OCI-LY7 (cell line): ENCODE results near the gene DGKB. TPM values are rescaled to one million over a fixed set of nuclear protein-coding genes. Genes with fewer than 3 reads are reported as not detected.
"Not testable (repeated sequence)": the region's sequence is repeated elsewhere in the genome, so short reads cannot be mapped to it uniquely, and the experiment has no call there.

Experiments
- BruUV-seq: library from RNA; stranded (reverse); fragments of 400-500 nt; replicated peaks from 2 replicates; lab custom pipeline; 2021; lab: Mats Ljungman, UMichigan
- CTCF ChIA-PET: fragments of 300-600 bp; sonication (Branson Sonifier 250); formaldehyde crosslinking; loops from one replicate; lab custom pipeline; 2022; ENCODE audit warnings: antibody characterized with exemption; ENCODE audit not compliant: unreplicated experiment; lab: Charles Lee
- POLR2A ChIA-PET: fragments of 300-600 bp; sonication (Branson Sonifier 250); formaldehyde crosslinking; loops from one replicate; lab custom pipeline; 2022; ENCODE audit warnings: antibody characterized with exemption; lab: Charles Lee
- DNase-seq: peaks from one replicate; pipeline ENCODE4 v3.0.0-alpha.2; 2015; ENCODE audit warnings: low spot score
- H2AFZ ChIP-seq: fragments of 200-600 bp; sonication (generic), shearing (Covaris generic); 2 replicates; pipeline ENCODE4 v1.6.1; 2014; ENCODE audit warnings: mild to moderate bottlenecking, antibody characterized with exemption, low read length, moderate library complexity
- H3K27ac ChIP-seq: fragments of 200-600 bp; sonication (generic); 2 replicates; pipeline ENCODE4 v1.5.1; 2014; ENCODE audit warnings: mixed run types, low read depth, mild to moderate bottlenecking, moderate library complexity, low read length, inconsistent platforms; ENCODE audit not compliant: poor library complexity, severe bottlenecking
- H3K36me3 ChIP-seq: fragments of 200-600 bp; sonication (generic); 2 replicates; pipeline ENCODE4 v1.6.1; 2014; ENCODE audit warnings: mild to moderate bottlenecking, antibody characterized with exemption, low read length, moderate library complexity, mixed read lengths; ENCODE audit not compliant: insufficient read depth
- H3K4me1 ChIP-seq: fragments of 200-600 bp; sonication (generic); 2 replicates; pipeline ENCODE4 v1.5.1; 2014; ENCODE audit warnings: mild to moderate bottlenecking, low read length; ENCODE audit not compliant: insufficient read depth, poor library complexity, severe bottlenecking
- H3K4me2 ChIP-seq: fragments of 200-600 bp; sonication (generic); 2 replicates; pipeline ENCODE4 v1.6.1; 2014; ENCODE audit warnings: mild to moderate bottlenecking, low read length
- H3K4me3 ChIP-seq: fragments of 200-600 bp; sonication (generic); 2 replicates; pipeline ENCODE4 v1.5.1; 2014; ENCODE audit warnings: mild to moderate bottlenecking, low read depth, low read length; ENCODE audit not compliant: poor library complexity, severe bottlenecking
- H3K79me2 ChIP-seq: fragments of 200-600 bp; sonication (generic); 2 replicates; pipeline ENCODE4 v1.6.1; 2016; ENCODE audit warnings: low read depth, mild to moderate bottlenecking, low read length, moderate library complexity, mixed read lengths; ENCODE audit not compliant: insufficient read depth
- H3K9me2 ChIP-seq: fragments of 200-600 bp; sonication (generic); 2 replicates; pipeline ENCODE4 v1.6.1; 2016; ENCODE audit warnings: mild to moderate bottlenecking, low read length, mixed read lengths; ENCODE audit not compliant: insufficient read depth
- H3K9me3 ChIP-seq: fragments of 200-600 bp; sonication (generic); 2 replicates; pipeline ENCODE4 v1.6.1; 2014; ENCODE audit warnings: mild to moderate bottlenecking, mixed run types, low read length, mixed read lengths
- H4K20me1 ChIP-seq: fragments of 200-600 bp; sonication (generic); 2 replicates; pipeline ENCODE4 v1.6.1; 2014; ENCODE audit warnings: mild to moderate bottlenecking, antibody characterized with exemption, low read length, moderate library complexity, mixed read lengths; ENCODE audit not compliant: insufficient read depth
- EZH2phosphoT487 ChIP-seq: fragments of 200-600 bp; sonication (generic); IDR thresholded peaks from 2 replicates; pipeline ENCODE4 v1.6.1; 2018; ENCODE audit warnings: low read depth, borderline replicate concordance, mild to moderate bottlenecking, mixed run types, antibody characterized with exemption, low read length, moderate library complexity, mixed read lengths
- intact Hi-C: fragments of 100-400 bp; cut with micrococcal nuclease; formaldehyde crosslinking; loops from one replicate; pipeline ENCODE4 v1.10.0; 2022; ENCODE audit not compliant: unreplicated experiment
- total RNA-seq, 2 experiments: library from RNA; depleted of rRNA in 1 of 2; stranded (reverse); fragments of >200 nt in 1 of 2; shearing (Covaris generic) in 1 of 2; gene quantifications; 2 replicates each; pipeline ENCODE4 v1.2.3, GENCODE V29; 2014 to 2022
- TF ChIP-seq, protein P1 (sequence below): fragments of 200-600 bp; sonication (generic); conservative IDR thresholded peaks from 2 replicates; pipeline ENCODE4 v1.5.1; 2014; ENCODE audit warnings: mild to moderate bottlenecking, antibody characterized with exemption, low read length, moderate library complexity, mixed read lengths

Gene DGKB
- total RNA-seq, 2 experiments from 2014 or later, result not detected

DNA sequence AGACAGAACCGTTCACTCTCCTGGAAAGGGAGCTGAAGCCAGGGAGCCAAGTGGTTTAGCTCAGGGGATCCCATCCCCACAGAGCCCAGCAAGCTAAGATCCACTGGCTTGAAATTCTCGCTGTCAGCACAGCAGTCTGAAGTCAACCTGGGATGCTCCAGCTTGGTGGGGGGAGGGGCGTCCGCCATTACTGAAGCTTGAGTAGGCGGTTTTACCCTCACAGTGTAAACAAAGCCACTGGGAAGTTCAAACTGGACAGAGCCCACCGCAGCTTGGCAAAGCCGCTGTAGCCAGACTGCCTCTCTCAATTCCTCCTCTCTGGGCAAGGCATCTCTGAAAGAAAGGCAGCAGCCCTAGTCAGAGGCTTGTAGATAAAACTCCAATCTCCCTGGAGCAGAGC is 443.7 kb downstream of the DGKB start:
- H3K27ac ChIP-seq, H4K20me1 ChIP-seq, H3K4me2 ChIP-seq, H3K4me3 ChIP-seq, H3K79me2 ChIP-seq, DNase-seq, H3K4me1 ChIP-seq, POLR2A ChIA-PET, CTCF ChIA-PET, H2AFZ ChIP-seq, BruUV-seq, H3K9me2 ChIP-seq, H3K9me3 ChIP-seq, H3K36me3 ChIP-seq: not testable (repeated sequence)
- intact Hi-C loops, result loop anchor here (5.0 kb wide), 1 partner anchor 1177 kb away; no protein-coding TSS in a partner anchor

DNA sequence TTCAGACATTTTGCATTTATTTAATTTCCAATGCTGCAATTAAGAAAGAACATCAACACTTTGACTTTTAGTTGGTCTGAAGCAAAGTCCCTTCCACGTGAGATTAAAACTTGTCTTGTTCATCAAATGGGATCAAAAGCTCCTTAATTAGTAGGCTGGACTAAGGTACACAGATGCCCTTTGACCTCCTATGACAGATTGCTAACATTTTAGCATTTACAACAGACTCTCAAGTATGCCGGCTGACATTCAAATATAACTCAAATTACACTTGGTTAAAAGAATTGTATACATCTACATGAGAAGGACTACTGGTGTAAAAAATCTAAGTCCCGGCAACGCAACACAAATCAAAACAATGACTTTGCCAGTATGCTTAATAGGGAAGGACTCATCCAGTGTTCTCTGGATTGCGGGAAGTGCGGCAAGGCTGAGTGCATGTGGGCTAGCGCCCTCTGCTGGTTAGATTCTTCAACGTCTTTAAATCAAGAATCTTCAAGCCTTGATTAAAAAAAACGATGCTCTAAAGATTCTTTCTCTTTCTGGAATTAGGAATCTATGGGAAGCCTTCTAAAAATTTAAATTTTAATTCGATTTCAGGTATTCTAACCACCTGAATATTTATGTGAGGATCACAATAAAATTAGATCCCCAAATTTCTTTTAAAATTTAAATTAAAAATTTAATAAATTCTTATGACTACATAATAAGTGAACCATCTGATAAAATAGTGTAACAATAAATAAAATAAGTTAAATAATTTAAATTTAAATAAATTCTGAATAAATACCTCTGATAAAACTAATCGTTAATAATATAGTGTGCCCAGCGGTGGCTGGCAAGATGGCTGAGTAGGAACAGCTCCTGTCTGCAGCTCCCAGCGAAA is 444.7 kb downstream of the DGKB start:
- POLR2A ChIA-PET, result interaction anchor here (0.5 to 0.6 kb wide), 3 partner anchors 14 to 536 kb away, joined by 3 to 5 read pairs (median 3); no protein-coding TSS in a partner anchor
- peak; percentile 48 for DNase-seq
- CTCF ChIA-PET, result no interaction called here
- intact Hi-C loops, result loop anchor here (5.0 kb wide), 1 partner anchor 1176 kb away; no protein-coding TSS in a partner anchor
- Histone ChIP-seq H3K36me3 (no peaks in the 10 kb centered on the region), H3K79me2 (no peaks in the 10 kb centered on the region), H3K9me3 (no peaks in the 10 kb centered on the region), H3K4me2 (no peak overlapping the region; the same call in 1 of the 2 replicates), H3K27ac (no peak overlapping the region), H3K4me1 (no peaks in the 10 kb centered on the region), H4K20me1 (no peaks in the 10 kb centered on the region), H2AFZ (no peak overlapping the region), H3K9me2 (no peaks in the 10 kb centered on the region), H3K4me3 (no peak overlapping the region)
- TF ChIP-seq, protein P1, sequence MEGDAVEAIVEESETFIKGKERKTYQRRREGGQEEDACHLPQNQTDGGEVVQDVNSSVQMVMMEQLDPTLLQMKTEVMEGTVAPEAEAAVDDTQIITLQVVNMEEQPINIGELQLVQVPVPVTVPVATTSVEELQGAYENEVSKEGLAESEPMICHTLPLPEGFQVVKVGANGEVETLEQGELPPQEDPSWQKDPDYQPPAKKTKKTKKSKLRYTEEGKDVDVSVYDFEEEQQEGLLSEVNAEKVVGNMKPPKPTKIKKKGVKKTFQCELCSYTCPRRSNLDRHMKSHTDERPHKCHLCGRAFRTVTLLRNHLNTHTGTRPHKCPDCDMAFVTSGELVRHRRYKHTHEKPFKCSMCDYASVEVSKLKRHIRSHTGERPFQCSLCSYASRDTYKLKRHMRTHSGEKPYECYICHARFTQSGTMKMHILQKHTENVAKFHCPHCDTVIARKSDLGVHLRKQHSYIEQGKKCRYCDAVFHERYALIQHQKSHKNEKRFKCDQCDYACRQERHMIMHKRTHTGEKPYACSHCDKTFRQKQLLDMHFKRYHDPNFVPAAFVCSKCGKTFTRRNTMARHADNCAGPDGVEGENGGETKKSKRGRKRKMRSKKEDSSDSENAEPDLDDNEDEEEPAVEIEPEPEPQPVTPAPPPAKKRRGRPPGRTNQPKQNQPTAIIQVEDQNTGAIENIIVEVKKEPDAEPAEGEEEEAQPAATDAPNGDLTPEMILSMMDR, result peak; percentile 88
- TF ChIP-seq EZH2phosphoT487, result no peak
- no TSS peak for BruUV-seq

DNA sequence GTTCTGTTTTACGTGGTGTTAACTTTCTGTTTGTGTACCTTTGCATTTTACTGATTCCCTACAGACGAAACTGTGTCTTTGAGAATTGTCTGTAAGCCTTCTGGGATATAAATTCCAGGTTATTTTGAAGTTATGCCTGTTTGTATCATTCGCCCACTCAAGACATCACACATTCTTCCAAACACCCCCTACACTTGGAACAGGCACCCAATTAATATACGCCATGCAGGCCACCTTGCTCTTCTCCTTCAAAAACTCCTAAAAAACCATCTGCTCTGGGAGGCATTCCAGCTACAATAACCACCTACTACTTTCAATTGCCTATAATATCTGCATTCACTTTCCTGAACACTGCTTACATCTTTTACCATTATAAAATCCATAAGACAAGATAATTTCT is 453.3 kb downstream of the DGKB start:
- Histone ChIP-seq H3K9me2 (no peaks in the 10 kb centered on the region), H4K20me1 (no peaks in the 10 kb centered on the region), H3K27ac (no peak overlapping the region), H3K4me1 (peaks cover 4% of the 10 kb centered on the region), H3K4me2 (no peak overlapping the region), H3K79me2 (no peaks in the 10 kb centered on the region), H3K36me3 (no peaks in the 10 kb centered on the region), H2AFZ (no peak overlapping the region), H3K4me3 (no peak overlapping the region), H3K9me3 (no peaks in the 10 kb centered on the region)
- no TSS peak for BruUV-seq
- intact Hi-C loops, result no loop called here
- POLR2A ChIA-PET, result no interaction called here
- TF ChIP-seq, protein P1, result no peak
- TF ChIP-seq EZH2phosphoT487, result no peak
- CTCF ChIA-PET, result no interaction called here
- no peak for DNase-seq
